C4-2B (cell line): ENCODE data around the gene ANAPC2.
A peak's percentile ranks its signal among the peaks of the same experiment; 100 is the strongest.

Experiments
- H3K27ac ChIP-seq: fragments of 450-650 bp; 2 replicates; pipeline ENCODE4 v1.5.1; 2017
- ZFX ChIP-seq: fragments of 450-650 bp; IDR thresholded peaks from 2 replicates; pipeline ENCODE4 v1.6.1; 2017
- TF ChIP-seq, protein P1 (sequence below): fragments of 450-650 bp; conservative IDR thresholded peaks from 2 replicates; pipeline ENCODE4 v1.5.1; 2017; ENCODE audit warnings: mild to moderate bottlenecking

Gene ANAPC2, protein sequence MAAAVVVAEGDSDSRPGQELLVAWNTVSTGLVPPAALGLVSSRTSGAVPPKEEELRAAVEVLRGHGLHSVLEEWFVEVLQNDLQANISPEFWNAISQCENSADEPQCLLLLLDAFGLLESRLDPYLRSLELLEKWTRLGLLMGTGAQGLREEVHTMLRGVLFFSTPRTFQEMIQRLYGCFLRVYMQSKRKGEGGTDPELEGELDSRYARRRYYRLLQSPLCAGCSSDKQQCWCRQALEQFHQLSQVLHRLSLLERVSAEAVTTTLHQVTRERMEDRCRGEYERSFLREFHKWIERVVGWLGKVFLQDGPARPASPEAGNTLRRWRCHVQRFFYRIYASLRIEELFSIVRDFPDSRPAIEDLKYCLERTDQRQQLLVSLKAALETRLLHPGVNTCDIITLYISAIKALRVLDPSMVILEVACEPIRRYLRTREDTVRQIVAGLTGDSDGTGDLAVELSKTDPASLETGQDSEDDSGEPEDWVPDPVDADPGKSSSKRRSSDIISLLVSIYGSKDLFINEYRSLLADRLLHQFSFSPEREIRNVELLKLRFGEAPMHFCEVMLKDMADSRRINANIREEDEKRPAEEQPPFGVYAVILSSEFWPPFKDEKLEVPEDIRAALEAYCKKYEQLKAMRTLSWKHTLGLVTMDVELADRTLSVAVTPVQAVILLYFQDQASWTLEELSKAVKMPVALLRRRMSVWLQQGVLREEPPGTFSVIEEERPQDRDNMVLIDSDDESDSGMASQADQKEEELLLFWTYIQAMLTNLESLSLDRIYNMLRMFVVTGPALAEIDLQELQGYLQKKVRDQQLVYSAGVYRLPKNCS

DNA sequence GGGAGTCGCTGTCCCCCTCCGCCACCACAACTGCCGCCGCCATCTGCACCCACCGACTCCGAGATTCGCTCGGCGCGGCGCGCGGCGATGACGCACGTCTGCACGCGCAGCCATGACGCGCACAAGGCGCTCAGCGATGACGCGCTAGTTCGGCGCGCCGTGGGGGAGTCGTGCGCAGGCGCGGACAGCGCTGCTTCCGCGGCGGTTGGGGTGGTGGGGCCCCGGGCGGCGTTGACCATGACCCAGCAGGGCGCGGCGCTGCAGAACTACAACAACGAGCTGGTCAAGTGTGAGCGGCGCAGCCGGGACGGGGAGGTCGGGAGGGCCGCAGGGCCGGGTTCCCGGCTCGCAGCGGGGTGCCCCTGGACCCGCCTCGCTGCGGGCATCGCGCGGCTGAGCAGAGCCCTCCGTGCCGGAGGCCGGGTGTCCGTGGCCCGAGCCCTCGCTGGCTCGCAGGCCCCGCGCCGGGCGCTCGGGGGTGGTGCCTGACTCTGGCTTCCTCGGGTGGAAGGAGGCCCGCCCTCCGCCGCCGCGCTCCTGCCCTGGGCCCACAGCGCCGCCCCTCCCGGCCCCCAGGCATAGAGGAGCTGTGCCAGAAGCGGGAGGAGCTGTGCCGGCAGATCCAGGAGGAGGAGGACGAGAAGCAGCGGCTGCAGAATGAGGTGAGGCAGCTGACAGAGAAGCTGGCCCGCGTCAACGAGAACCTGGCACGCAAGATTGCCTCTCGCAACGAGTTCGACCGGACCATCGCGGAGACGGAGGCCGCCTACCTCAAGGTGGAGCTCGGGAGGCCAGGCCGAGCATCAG is at the start of gene ANAPC2, which contains the start of gene SSNA1:
TSS of gene ANAPC2 (minus strand) at position 71 of the 807 bp plus-strand sequence. CDS start at position 43, 28 bp downstream.
TSS of gene SSNA1 (plus strand) at position 187 of the 807 bp plus-strand sequence. CDS start at position 238, 51 bp downstream.
- TF ChIP-seq, protein P1, sequence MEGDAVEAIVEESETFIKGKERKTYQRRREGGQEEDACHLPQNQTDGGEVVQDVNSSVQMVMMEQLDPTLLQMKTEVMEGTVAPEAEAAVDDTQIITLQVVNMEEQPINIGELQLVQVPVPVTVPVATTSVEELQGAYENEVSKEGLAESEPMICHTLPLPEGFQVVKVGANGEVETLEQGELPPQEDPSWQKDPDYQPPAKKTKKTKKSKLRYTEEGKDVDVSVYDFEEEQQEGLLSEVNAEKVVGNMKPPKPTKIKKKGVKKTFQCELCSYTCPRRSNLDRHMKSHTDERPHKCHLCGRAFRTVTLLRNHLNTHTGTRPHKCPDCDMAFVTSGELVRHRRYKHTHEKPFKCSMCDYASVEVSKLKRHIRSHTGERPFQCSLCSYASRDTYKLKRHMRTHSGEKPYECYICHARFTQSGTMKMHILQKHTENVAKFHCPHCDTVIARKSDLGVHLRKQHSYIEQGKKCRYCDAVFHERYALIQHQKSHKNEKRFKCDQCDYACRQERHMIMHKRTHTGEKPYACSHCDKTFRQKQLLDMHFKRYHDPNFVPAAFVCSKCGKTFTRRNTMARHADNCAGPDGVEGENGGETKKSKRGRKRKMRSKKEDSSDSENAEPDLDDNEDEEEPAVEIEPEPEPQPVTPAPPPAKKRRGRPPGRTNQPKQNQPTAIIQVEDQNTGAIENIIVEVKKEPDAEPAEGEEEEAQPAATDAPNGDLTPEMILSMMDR: peak; percentile 79
- peak; percentile 83; the same call in 1 of the 2 replicates for TF ChIP-seq ZFX
- peak within 1 kb of the TSS; percentile 93 for H3K27ac ChIP-seq

DNA sequence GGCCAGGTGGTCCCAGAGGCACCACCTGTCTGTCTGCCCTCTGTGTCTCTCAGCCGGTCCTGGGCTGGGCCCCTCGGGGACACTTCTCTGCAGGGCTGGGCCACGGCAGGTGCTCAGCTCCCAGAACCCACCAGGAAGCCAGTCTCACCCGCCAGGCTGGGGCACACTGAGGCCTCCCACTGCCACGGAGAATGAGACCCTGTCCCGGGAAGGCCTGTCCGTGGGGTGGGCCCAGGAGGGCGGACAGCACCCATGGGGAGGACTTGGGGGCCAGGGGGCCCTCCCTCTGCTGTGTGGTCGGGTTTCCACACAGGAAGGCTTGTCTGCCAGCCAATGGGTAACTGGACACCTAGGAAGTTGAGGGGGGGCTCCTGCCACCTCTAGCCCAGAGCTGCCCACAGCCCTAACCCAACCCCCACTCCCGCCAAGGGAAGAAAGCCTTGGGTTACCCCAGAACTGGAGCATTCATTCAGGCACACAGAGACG is 48.6 kb upstream of the ANAPC2 start:
- H3K27ac ChIP-seq: peak overlapping the region; percentile 29
- no peak for TF ChIP-seq ZFX

DNA sequence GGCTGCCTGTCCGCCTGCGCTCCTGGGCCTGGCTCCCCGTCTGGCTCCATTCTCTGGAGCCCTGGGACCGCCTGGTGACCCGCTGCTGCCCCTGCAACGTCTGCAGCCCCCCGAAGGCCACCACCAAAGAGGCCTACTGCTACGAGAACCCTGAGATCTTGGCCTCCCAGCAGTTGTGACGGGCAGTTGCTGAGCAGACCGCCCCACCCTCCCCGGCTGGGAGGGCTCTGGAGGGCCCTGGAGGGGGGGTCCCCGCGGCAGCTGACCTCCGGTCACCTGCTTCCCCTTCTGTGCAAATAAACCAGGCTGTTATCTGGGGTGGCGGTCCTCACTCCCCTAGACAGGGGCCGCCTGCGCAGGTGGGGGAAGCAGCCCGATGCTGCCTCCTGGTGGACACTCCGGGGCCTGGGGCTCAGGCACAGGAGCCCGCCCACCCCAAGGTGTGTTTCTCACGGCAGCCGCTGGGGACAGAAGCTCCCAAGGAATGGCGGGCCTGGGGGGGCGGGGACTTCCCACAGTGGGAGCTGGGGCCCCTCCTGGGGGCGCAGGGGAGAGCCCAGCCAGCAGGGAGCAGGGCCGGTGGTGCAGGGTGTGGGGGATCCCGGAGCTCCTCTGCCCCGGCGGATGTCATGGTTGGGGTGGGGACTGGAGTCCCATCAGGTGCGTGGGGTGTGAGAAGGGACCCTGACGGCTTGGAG is 48.0 kb upstream of the ANAPC2 start:
- TF ChIP-seq ZFX: no peak
- TF ChIP-seq, protein P1: peak; percentile 100
- H3K27ac ChIP-seq: peak overlapping the region; percentile 29

DNA sequence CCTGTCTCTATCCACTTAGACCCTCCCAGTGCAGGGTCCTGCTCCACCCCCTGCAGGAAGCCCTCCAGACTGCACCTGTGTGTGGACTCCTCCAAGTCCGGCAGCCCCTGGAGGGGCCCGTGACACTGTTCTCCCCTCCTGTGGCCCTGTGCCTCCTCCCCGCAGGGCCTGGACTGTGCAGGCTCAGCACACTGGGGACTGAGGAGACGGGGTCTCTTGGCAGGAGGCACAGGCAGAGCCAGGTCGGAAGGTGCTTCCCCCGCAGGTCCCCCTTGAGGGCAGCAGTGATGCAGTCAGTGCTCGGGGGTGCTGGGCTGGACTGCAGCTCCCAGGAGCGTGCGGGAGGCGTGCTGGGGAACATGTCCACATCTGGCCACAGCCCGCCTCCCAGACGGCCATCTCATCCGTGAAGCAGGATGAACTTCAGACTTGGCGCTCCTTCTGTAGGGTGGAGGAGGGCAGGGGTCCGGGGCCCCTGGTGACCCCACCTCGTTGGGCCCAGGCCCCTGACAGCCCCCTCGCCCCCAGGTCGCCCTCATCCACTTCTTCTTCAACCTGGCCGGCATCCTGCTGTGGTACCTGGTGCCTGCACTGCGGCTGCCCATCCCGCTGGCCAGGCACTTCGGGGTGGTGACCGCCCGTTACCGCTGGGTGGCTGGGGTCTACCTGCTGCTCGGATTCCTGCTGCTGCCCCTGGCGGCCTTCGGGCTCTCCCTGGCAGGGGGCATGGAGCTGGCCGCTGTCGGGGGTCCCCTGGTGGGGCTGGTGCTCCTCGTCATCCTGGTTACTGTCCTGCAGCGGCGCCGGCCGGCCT is 47.3 kb upstream of the ANAPC2 start:
- TF ChIP-seq ZFX: no peak
- TF ChIP-seq, protein P1: no peak
- no peak overlapping the region; the same call in 1 of the 2 replicates for H3K27ac ChIP-seq

DNA sequence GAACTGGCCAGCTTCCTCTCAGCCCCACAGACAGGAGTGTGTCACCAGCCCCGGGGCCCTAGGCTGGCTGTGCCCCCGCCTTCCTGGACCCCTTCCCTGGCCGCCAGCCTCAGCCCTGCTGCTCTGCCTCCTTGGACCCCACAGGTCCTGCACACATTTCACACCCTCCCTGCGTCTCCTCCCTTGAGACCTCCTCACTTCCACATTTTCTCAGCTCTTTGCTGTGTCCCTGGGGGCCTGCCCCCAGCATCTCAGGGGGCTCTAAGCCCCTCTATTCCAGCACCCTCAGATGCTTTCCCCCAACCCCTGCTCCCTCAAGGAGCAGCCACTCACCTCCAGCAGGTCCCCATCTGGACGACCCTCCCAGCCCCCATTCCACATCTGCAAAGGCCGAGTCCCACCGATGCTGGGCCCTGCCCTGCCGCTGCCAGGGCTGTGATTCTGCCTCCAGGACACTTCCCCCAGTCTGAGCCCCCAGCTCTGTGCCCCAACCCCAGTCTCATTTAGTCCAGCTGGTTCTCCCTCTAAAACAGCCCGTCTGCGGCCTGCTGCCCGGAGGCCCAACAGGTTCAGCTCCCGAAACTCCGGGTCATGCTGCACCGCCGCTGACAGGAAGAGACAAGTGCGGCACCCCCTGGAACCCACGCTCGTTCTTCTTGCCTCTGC is 46.5 kb upstream of the ANAPC2 start:
- no peak overlapping the region for H3K27ac ChIP-seq
- no peak for TF ChIP-seq ZFX
- TF ChIP-seq, protein P1: no peak

DNA sequence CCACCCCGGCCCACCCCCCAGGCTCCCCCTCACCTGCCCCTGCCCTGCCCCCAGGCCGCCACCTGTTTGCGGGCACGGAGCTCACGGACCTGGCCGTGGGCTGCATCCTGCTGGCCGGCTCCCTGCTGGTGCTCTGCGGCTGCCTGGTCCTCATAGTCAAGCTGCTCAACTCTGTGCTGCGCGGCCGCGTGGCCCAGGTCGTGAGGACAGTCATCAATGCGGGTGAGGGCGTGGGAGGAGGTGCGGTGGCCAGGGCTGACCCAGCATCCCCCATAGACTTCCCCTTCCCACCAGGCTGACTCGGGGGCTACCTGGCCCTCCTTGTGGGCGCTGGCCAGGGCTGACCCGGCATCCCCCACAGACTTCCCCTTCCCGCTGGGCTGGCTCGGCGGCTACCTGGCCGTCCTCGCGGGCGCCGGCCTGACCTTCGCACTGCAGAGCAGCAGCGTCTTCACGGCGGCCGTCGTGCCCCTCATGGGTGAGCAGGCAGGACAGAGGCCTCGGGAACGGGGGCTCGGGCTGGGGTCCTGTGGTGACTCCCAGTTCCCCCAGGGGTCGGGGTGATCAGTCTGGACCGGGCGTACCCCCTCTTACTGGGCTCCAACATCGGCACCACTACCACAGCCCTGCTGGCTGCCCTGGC is 45.8 kb upstream of the ANAPC2 start:
- H3K27ac ChIP-seq: no peak overlapping the region

More for the DNA sequence above, 45.8 kb upstream of the ANAPC2 start:
- TF ChIP-seq ZFX: no peak
- TF ChIP-seq, protein P1: no peak
